Measurements from ENCODE around the gene ZFHX3.

GRCh38 chr16:73062743-73063733 lies 15.1 kb upstream of the ZFHX3 start:
- TF ChIP-seq CTCF (IDR thresholded peaks at IDR 0.05), result no peak
- TF ChIP-seq POLR2A (IDR thresholded peaks at IDR 0.05), result no peak

Measured in tibial nerve (tissue), 3 donors.